GM19324 (cell line): Measurements from ENCODE around the gene NFE2L2.
"Not testable (repeated sequence)": the region's sequence is repeated elsewhere in the genome, so short reads cannot be mapped to it uniquely, and the experiment has no call there.

Experiments
- ATAC-seq: cut with Tn5 transposase; IDR thresholded peaks from one replicate; pipeline ENCODE4 v1.9.1; 2021; ENCODE audit warnings: mild to moderate bottlenecking, moderate library complexity; ENCODE audit not compliant: unreplicated experiment, low FRiP score

Gene NFE2L2

DNA sequence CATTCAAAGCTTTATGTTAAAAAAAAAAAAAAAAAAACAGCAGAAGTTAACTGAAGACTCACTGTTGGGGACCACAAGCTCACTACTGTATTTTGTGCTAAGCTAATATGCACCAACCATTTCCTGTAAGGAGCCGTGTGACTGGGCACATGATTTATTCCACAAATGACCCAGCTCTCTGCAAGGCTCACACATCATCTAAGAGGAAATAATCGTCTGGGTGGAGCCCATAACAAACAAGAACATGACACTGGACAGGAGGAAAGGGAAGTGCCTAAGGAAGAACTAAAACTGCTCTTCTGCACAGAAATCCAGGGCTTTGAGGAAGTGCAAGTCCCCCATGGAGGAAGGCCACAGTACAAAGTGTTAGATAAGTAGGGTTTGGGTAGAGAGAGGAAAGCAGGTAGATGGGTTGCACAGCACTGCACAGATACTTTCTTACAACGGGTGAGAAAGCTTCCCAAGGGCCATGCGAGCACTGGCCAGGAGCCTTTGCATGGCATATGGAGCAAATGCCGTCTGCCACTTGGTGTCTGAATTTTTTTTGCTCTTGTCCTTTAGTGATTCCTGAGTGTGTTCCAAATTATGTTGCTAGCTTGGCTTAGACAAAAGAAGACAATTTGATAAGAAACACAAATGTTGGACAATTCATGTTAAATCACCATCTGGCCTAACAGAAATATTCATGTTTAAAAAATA is 24.4 kb downstream of the NFE2L2 start:
- no peak for ATAC-seq

GRCh38 chr2:177239053-177239452 is 25.5 kb downstream of the NFE2L2 start:
- ATAC-seq: no peak

- ATAC-seq: no peak
Measured at GRCh38 chr2:177237932-177238331, 26.6 kb downstream of the NFE2L2 start.

GRCh38 chr2:177235855-177236437 is 28.6 kb downstream of the NFE2L2 start:
- no peak for ATAC-seq

- no peak for ATAC-seq
Measured at GRCh38 chr2:177234267-177234666, 30.3 kb downstream of the NFE2L2 start.

GRCh38 chr2:177232098-177232704 is 32.3 kb downstream of the NFE2L2 start:
- ATAC-seq: no peak

DNA sequence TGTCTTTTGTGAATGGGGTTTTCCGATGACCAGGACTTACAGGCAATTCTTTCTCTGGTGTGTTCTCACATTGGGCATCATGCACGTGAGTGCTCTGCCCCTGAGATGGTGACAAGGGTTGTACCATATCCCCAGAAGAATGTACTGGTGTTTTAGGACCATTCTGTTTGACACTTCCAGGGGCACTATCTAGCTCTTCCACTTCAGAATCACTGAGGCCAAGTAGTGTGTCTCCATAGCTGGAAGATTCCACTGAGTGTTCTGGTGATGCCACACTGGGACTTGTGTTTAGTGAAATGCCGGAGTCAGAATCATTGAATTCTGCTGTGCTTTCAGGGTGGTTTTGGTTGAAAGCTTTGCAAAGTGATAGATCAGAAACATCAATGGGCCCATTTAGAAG is 33.3 kb downstream of the NFE2L2 start:
- no peak for ATAC-seq

- ATAC-seq: no peak
Measured at GRCh38 chr2:177229442-177230242, 34.9 kb downstream of the NFE2L2 start.

GRCh38 chr2:177225965-177226360 is 38.6 kb downstream of the NFE2L2 start:
- ATAC-seq: no peak

GRCh38 chr2:177223436-177223835 is 41.1 kb downstream of the NFE2L2 start:
- not testable (repeated sequence) for ATAC-seq

GRCh38 chr2:177221970-177222369 is 42.6 kb downstream of the NFE2L2 start:
- ATAC-seq: no peak

DNA sequence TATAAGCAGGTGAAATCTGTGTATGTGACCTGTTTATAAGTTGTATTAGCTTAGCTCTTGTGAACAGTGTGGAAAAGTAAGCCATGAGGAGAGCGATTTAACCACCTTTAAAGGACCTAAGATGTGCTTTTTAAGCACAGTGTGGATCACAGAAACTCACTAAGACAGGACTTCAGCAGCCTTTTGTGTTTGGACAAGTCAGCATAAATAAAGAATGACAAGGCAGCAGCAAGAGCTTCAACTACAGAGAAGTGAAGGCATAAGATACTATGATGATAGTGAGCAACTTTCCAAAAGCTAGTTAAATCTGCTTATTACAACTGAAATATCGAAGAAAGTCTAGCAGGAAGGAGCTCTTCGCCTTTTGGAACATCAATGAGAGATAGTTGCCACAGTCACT is 43.0 kb downstream of the NFE2L2 start:
- ATAC-seq: no peak

DNA sequence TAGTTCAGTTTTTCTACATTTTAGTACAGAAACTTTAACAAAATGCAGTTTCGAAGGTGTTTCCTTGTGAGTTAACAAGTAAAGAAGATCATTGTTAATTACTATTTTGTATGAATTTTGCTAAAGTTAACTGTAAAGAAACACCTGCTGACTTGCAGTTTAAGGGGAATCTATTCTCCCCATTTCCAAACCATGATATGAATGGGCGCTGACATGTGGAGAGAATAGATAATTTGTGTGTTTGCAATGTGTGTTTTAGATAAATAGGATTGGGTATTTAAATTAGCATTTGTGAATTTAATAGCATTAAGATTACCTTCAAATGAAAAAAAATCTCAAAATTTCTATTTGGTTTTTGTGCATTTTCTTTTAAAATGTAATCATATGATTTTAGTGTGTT is 44.7 kb downstream of the NFE2L2 start:
- ATAC-seq: not testable (repeated sequence)

DNA sequence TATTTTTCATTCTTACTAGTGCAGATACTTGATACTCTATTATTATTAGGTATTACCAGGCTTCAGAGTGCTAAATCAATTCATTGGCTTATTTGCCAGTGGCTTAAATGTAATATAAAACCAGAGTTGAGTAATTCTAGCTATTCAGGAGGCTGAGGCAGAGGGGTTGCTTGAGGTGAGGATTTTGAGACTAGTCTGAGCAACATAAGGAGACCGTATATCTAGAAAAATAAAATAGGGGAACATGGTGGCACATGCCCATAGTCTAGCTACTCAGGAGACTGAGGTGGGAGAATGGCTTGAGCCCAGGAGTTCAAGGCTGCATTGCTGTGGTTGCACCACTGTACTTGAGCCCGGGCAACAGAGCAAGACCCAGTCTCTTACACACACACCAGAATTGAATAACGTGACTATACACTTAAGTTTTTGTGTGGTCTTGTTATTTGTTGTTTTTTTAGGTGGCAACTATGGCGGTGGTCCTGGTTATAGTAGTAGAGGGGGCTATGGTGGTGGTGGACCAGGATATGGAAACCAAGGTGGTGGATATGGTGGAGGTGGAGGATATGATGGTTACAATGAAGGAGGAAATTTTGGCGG is 47.2 kb downstream of the NFE2L2 start:
- ATAC-seq: no peak

- ATAC-seq: peak; percentile 60
Measured at GRCh38 chr2:177212891-177213856, 51.4 kb downstream of the NFE2L2 start.

DNA sequence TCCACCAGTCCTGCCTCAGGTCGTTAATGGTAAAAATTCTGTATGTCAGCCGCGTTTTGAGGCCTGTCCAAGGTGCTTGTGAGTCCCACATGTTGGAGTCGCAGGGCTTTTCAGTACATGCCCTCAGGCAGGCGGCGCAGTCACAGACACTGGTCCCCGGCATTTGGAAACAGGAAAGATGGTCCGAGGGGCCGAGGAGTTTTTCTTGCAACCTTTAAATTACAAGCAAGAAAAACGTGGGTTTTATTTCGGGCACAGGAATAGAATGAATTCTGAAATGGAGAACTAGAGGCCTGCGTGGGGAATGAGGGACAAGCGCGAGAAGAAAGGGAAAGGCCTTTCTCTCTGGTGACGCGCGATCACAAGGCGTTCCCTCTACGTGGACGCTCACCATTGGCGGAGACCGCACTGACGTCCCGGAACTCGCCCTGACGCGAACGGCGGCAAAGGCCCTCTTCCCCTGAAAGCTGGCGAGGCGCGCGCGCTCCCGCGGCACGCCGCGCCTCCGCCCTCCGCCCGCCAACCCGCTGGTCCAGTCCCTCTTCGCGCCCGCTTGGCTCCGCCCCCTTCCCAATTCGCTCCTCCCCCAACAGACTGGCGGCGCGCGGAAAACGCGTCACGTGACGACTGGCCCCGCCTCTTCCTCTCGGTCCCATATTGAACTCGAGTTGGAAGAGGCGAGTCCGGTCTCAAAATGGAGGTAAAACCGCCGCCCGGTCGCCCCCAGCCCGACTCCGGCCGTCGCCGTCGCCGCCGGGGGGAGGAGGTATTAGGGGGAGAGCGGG is 52.2 kb downstream of the NFE2L2 start, which contains the start of gene HNRNPA3:
Gene HNRNPA3 (plus strand): TSS at position 689 of the 785 bp plus-strand sequence. CDS start 6 bp downstream, at position 695.
- peak; percentile 95 for ATAC-seq

GRCh38 chr2:177211576-177212105 is 52.9 kb downstream of the NFE2L2 start:
- ATAC-seq: no peak

GRCh38 chr2:177211169-177211568 is 53.4 kb downstream of the NFE2L2 start:
- no peak for ATAC-seq
